Measurements from ENCODE around the gene INPP5D.

INPP5D gene

GRCh38 chr2:233074106-233074505 is 14.0 kb downstream of the INPP5D start:
- no peaks in the 10 kb centered on the region for H3K27me3 ChIP-seq (ENCODE audit: low read length)
- peaks cover 74% of the 10 kb centered on the region for H3K79me2 ChIP-seq (ENCODE audit: insufficient read depth, low read length)
- TF ChIP-seq EZH2phosphoT487 (conservative IDR thresholded peaks at IDR 0.05; ENCODE audit: low read length) (no peak), CTCF (IDR thresholded peaks at IDR 0.05; ENCODE audit: insufficient read depth, low read length, poor library complexity, severe bottlenecking) (peak; percentile 14)
- peaks cover 20% of the 10 kb centered on the region for H3K36me3 ChIP-seq (ENCODE audit: low read length)
- no peaks in the 10 kb centered on the region for H3K9me3 ChIP-seq (ENCODE audit: insufficient read depth, low read length)
- H3K9me2 ChIP-seq (replicated peaks; ENCODE audit: insufficient read depth, low read length) = no peaks in the 10 kb centered on the region
- no peak overlapping the region for H2AFZ ChIP-seq (ENCODE audit: low read depth, low read length, severe bottlenecking)
- peak overlapping the region; percentile 81 for H3K4me2 ChIP-seq (ENCODE audit: low read depth, low read length, poor library complexity, severe bottlenecking)
- H3F3A ChIP-seq (ENCODE audit: insufficient read depth) = peaks cover 76% of the 10 kb centered on the region
- H4K20me1 ChIP-seq (ENCODE audit: low read depth, low read length) = no peaks in the 10 kb centered on the region
- H3K27ac ChIP-seq (ENCODE audit: low read depth, low read length) = peak overlapping the region; percentile 97
- peak overlapping the region; percentile 16 for H3K4me3 ChIP-seq (ENCODE audit: insufficient read depth, low read length, poor library complexity, severe bottlenecking)
- peak overlapping the region; percentile 55 for H3K9ac ChIP-seq (ENCODE audit: low read length)

GRCh38 chr2:233075141-233075965 is 15.2 kb downstream of the INPP5D start:
- Histone ChIP-seq H3K79me2 (ENCODE audit: insufficient read depth, low read length) (peaks cover 61% of the 10 kb centered on the region), H3K9me3 (ENCODE audit: insufficient read depth, low read length) (no peaks in the 10 kb centered on the region), H4K20me1 (ENCODE audit: low read depth, low read length) (no peaks in the 10 kb centered on the region), H3F3A (ENCODE audit: insufficient read depth) (peaks cover 77% of the 10 kb centered on the region), H3K9me2 (replicated peaks; ENCODE audit: insufficient read depth, low read length) (no peaks in the 10 kb centered on the region), H3K27me3 (ENCODE audit: low read length) (no peaks in the 10 kb centered on the region), H3K36me3 (ENCODE audit: low read length) (peaks cover 18% of the 10 kb centered on the region), H2AFZ (ENCODE audit: low read depth, low read length, severe bottlenecking) (no peak overlapping the region), H3K4me3 (ENCODE audit: insufficient read depth, low read length, poor library complexity, severe bottlenecking) (peak overlapping the region; percentile 0), H3K9ac (ENCODE audit: low read length) (peak overlapping the region; percentile 55), H3K27ac (ENCODE audit: low read depth, low read length) (peak overlapping the region; percentile 97), H3K4me2 (ENCODE audit: low read depth, low read length, poor library complexity, severe bottlenecking) (peak overlapping the region; percentile 81)
- TF ChIP-seq EZH2phosphoT487 (conservative IDR thresholded peaks at IDR 0.05; ENCODE audit: low read length) (no peak), CTCF (IDR thresholded peaks at IDR 0.05; ENCODE audit: insufficient read depth, low read length, poor library complexity, severe bottlenecking) (no peak)

GRCh38 chr2:233075966-233076339 is 15.8 kb downstream of the INPP5D start:
- no peaks in the 10 kb centered on the region for H4K20me1 ChIP-seq (ENCODE audit: low read depth, low read length)
- no peaks in the 10 kb centered on the region for H3K9me3 ChIP-seq (ENCODE audit: insufficient read depth, low read length)
- peaks cover 55% of the 10 kb centered on the region for H3K79me2 ChIP-seq (ENCODE audit: insufficient read depth, low read length)
- H3K27ac ChIP-seq (ENCODE audit: low read depth, low read length) = peak overlapping the region; percentile 97
- no peak for TF ChIP-seq EZH2phosphoT487 (conservative IDR thresholded peaks at IDR 0.05; ENCODE audit: low read length)
- no peak for TF ChIP-seq CTCF (IDR thresholded peaks at IDR 0.05; ENCODE audit: insufficient read depth, low read length, poor library complexity, severe bottlenecking)
- peaks cover 83% of the 10 kb centered on the region for H3F3A ChIP-seq (ENCODE audit: insufficient read depth)
- no peaks in the 10 kb centered on the region for H3K27me3 ChIP-seq (ENCODE audit: low read length)
- H3K36me3 ChIP-seq (ENCODE audit: low read length) = peaks cover 18% of the 10 kb centered on the region
- peak overlapping the region; percentile 21 for H3K4me3 ChIP-seq (ENCODE audit: insufficient read depth, low read length, poor library complexity, severe bottlenecking)
- H3K4me2 ChIP-seq (ENCODE audit: low read depth, low read length, poor library complexity, severe bottlenecking) = peak overlapping the region; percentile 81
- H3K9ac ChIP-seq (ENCODE audit: low read length) = peak overlapping the region; percentile 55
- H3K9me2 ChIP-seq (replicated peaks; ENCODE audit: insufficient read depth, low read length) = no peaks in the 10 kb centered on the region
- no peak overlapping the region for H2AFZ ChIP-seq (ENCODE audit: low read depth, low read length, severe bottlenecking)

All from SU-DHL-6 (cell line).